ENCODE measurements around the gene MOB1B. TPM values are rescaled to one million over a fixed set of nuclear protein-coding genes. Genes with fewer than 3 reads are reported as not detected.

MOB1B gene
- total RNA-seq: 10 to 100 TPM in 3 of 5 donors, 1 to 10 TPM in 1, under 1 TPM in 1; 0.87 to 48.8 (median 16.7) TPM
- 1 to 10 TPM; 3.7 to 4.7 (median 4.3) TPM for polyA plus RNA-seq
- long read RNA-seq, donor 1, full-length matches to known transcripts: 1 of 1 reads
- long read RNA-seq, donor 1, partial matches to known transcripts: 0 of 1 reads
- long read RNA-seq, donor 1, other reads (novel, unspliced or antisense): 0 of 1 reads
- long read RNA-seq, donor 2: 0 reads
- long read RNA-seq, donor 3, full-length matches to known transcripts: 2 of 2 reads
- long read RNA-seq, donor 3, partial matches to known transcripts: 0 of 2 reads
- long read RNA-seq, donor 3, other reads (novel, unspliced or antisense): 0 of 2 reads
- long read RNA-seq, donor 4: 0 reads
- long read RNA-seq, donor 5, full-length matches to known transcripts: 2 of 2 reads
- long read RNA-seq, donor 5, partial matches to known transcripts: 0 of 2 reads
- long read RNA-seq, donor 5, other reads (novel, unspliced or antisense): 0 of 2 reads
- long read RNA-seq, donor 6: 0 reads
- long read RNA-seq, donor 7, full-length matches to known transcripts: 1 of 1 reads
- long read RNA-seq, donor 7, partial matches to known transcripts: 0 of 1 reads
- long read RNA-seq, donor 7, other reads (novel, unspliced or antisense): 0 of 1 reads
- long read RNA-seq, donor 8, full-length matches to known transcripts: 3 of 3 reads
- long read RNA-seq, donor 8, partial matches to known transcripts: 0 of 3 reads
- long read RNA-seq, donor 8, other reads (novel, unspliced or antisense): 0 of 3 reads
- long read RNA-seq, donor 9, full-length matches to known transcripts: 1 of 1 reads
- long read RNA-seq, donor 9, partial matches to known transcripts: 0 of 1 reads
- long read RNA-seq, donor 9, other reads (novel, unspliced or antisense): 0 of 1 reads
- long read RNA-seq, donor 10: 0 reads

DNA sequence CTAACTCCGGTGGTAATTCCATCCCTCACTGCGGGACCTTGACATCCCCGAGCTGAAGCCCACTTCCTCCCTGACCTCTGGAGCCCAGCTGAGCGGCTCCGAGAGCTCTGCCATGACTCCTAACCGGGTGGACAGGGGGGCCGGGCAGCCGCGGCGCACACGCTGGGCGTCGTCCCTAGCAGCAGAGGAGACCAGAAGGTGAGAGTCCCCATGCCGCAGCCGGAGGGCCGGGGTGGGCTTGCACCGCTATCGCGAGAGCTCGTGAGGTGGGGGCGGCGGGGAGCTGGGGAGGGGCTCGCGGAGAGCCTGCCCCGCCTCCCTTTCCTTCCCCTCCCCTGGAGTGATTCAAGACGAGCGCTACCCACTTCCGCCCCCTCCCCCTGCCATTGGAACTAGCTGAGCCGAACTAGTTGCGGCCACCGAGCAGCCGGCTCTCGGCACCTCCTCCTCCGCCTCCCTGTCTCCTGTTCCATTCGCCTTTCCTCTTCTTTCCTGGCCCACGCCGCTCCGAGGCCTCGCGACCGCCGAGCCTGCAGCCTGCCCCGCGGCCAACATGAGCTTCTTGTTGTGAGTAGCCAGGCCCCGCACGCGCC lies at the start of gene MOB1B:
MOB1B (plus strand) TSS at position 386 of the 593 bp plus-strand sequence; CDS start at position 554, 168 bp downstream.
- Histone ChIP-seq H3K4me3 (peak within 1 kb of the TSS; percentile 71 to 95 (median 86)), H3K27ac (peak within 1 kb of the TSS; percentile 84 to 91 (median 90)), H3K36me3 (peaks cover 0 to 14% (median 11%) of the 10 kb centered on the region in 4 donors), H3K9me3 (no peaks in the 10 kb centered on the region), H3K4me1 (peaks cover 0 to 28% (median 13%) of the 10 kb centered on the region in 4 donors), H3K27me3 (no peaks in the 10 kb centered on the region)
- TF ChIP-seq POLR2A (IDR thresholded peaks at IDR 0.05) (no peak), EP300 (IDR thresholded peaks at IDR 0.05) (no peak), CTCF (IDR thresholded peaks at IDR 0.05) (peak in 3 of 7 experiments; percentile 21 to 45 (median 37)), POLR2AphosphoS5 (IDR thresholded peaks at IDR 0.05) (peak; percentile 6 to 64 (median 64))
- DNase-seq: peak; percentile 84 to 96
- intact Hi-C loops (cut with DNase I; ENCODE audit: low total_unique reads): no loop called here
- 0 to 1% (median 0%) methylated on average over 10 to 47 of the region's 47 CpGs for WGBS, 5 donors

DNA sequence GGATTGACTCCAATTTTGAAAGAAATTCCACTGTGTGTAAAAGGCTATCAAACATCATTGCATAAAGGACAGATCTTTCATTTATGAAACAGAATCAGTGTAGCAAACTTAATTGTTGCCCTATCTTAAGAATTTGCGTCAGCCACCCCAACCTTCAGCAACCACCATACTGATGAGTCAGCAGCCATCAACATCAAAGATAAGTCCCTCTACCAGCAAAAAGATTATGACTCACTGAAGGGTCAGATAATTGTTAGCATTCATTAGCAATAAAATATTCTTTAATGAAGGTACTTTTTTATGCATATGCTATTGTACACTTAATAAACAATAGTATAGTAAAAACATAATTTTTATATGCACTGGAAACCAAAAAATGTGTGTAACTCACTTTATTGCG lies 46.7 kb upstream of the MOB1B start:
- TF ChIP-seq CTCF (IDR thresholded peaks at IDR 0.05) (no peak), POLR2AphosphoS5 (IDR thresholded peaks at IDR 0.05) (no peak), EP300 (IDR thresholded peaks at IDR 0.05) (no peak), POLR2A (IDR thresholded peaks at IDR 0.05) (no peak)
- DNase-seq: no peak
- Histone ChIP-seq H3K4me1 (no peaks in the 10 kb centered on the region), H3K27ac (no peak overlapping the region), H3K27me3 (no peaks in the 10 kb centered on the region), H3K36me3 (no peaks in the 10 kb centered on the region), H3K4me3 (no peak overlapping the region), H3K9me3 (no peaks in the 10 kb centered on the region)
- intact Hi-C loops (cut with DNase I; ENCODE audit: low total_unique reads): no loop called here
- WGBS, 5 donors: 93 to 97% (median 95%) methylated on average over 2 of the region's 2 CpGs

DNA sequence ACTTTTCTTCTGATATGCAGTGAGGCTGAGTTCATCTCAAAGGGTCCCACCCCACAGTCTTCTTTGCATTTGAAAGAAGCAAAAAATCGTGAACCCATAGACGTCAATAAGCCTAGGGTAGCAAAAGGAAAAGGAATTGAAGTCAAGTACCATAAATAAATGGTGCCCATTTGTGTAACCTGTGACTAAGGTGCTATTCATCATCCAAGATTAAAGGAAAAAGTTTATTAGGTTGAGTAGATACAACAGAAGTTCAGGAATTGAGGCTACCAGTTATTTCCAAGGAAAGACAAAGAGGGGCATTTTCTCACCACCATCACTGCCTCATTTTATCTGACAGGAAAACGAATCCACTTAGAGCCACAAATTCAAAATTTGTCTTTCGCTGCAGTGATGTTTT lies 43.7 kb upstream of the MOB1B start:
- H3K4me1 ChIP-seq: no peaks in the 10 kb centered on the region
- H3K27me3 ChIP-seq: no peaks in the 10 kb centered on the region
- intact Hi-C loops (cut with DNase I; ENCODE audit: low total_unique reads): no loop called here
- no peaks in the 10 kb centered on the region for H3K36me3 ChIP-seq
- DNase-seq: no peak
- no peak overlapping the region for H3K27ac ChIP-seq
- 78 to 83% (median 82%) methylated on average over 4 of the region's 4 CpGs for WGBS, 5 donors
- H3K4me3 ChIP-seq: no peak overlapping the region
- no peaks in the 10 kb centered on the region for H3K9me3 ChIP-seq
- TF ChIP-seq POLR2A (IDR thresholded peaks at IDR 0.05) (no peak), CTCF (IDR thresholded peaks at IDR 0.05) (no peak), EP300 (IDR thresholded peaks at IDR 0.05) (no peak), POLR2AphosphoS5 (IDR thresholded peaks at IDR 0.05) (no peak)

DNA sequence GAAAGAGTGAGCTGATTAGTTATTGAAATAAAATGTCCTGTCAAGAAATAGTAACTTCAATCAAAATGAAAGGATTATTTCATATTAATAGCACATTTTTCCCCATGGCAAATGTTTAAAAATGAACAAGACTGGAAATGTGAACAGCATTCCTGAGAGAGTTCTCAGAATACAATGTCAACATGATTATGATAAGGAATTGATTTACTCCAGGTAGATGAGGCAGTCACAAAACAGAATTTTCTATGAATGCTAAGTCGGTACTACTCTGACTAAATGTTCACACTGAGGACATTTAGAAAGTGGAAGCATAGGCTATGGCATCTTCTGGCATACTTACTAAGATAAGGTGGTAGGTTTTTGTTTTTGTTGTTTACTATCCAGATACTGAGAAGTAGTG lies 43.1 kb upstream of the MOB1B start:
- Histone ChIP-seq H3K4me3 (no peak overlapping the region), H3K4me1 (no peaks in the 10 kb centered on the region), H3K36me3 (no peaks in the 10 kb centered on the region), H3K27me3 (no peaks in the 10 kb centered on the region), H3K9me3 (no peaks in the 10 kb centered on the region), H3K27ac (no peak overlapping the region)
- intact Hi-C loops (cut with DNase I; ENCODE audit: low total_unique reads): no loop called here
- no peak for DNase-seq
- no peak for TF ChIP-seq CTCF (IDR thresholded peaks at IDR 0.05)
- 29 to 61% (median 40%) methylated on average over 1 of the region's 1 CpG for WGBS, 5 donors
